AG04449 (cell line): Measurements from ENCODE around the gene VMO1.

Experiments used
- CTCF ChIA-PET: fragments of 350-600 bp; formaldehyde crosslinking; extraction: SDS; loops from one replicate; lab custom pipeline; 2021; ENCODE audit warnings: antibody characterized with exemption; lab: Yijun Ruan, JAX
- POLR2A ChIA-PET: fragments of 400-600, 350-600 bp; formaldehyde crosslinking; extraction: SDS; loops from one replicate; lab custom pipeline; 2020; ENCODE audit warnings: antibody characterized with exemption, inconsistent platforms; lab: Yijun Ruan, JAX
- DNase-seq: peaks from one replicate; pipeline ENCODE4 v3.0.0-alpha.2; 2010; ENCODE audit warnings: low read depth, low spot score
- H3K4me3 ChIP-seq: 2 replicates; pipeline ENCODE4 v1.5.1; 2011; ENCODE audit warnings: low read depth, mild to moderate bottlenecking, control low read depth, low read length
- TF ChIP-seq, protein P1 (sequence below): IDR thresholded peaks from one replicate; pipeline ENCODE4 v1.5.1; 2011; ENCODE audit warnings: mild to moderate bottlenecking, moderate library complexity, low read length, control low read depth, inconsistent platforms; ENCODE audit not compliant: insufficient read depth; ENCODE audit errors: missing control alignments

VMO1 gene

DNA sequence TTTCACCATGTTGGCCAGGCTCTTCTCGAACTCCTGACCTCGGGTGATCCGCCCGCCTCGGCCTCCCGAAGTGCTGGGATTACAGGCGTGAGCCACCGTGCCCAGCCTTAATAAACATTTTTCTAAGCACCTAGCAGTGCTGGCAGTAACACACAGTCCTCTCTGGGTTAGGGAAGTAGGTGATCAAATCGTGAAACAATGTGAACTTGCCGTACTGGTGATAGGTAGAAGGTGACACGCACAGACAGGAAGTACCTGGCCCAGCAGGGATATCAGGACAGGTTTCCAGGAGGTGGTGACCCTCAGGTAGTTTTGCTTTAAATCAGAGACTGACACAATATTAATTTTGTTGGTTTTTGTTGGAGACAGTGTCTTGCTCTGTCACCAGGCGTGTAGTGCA is 25.3 kb upstream of the VMO1 start:
- TF ChIP-seq, protein P1, sequence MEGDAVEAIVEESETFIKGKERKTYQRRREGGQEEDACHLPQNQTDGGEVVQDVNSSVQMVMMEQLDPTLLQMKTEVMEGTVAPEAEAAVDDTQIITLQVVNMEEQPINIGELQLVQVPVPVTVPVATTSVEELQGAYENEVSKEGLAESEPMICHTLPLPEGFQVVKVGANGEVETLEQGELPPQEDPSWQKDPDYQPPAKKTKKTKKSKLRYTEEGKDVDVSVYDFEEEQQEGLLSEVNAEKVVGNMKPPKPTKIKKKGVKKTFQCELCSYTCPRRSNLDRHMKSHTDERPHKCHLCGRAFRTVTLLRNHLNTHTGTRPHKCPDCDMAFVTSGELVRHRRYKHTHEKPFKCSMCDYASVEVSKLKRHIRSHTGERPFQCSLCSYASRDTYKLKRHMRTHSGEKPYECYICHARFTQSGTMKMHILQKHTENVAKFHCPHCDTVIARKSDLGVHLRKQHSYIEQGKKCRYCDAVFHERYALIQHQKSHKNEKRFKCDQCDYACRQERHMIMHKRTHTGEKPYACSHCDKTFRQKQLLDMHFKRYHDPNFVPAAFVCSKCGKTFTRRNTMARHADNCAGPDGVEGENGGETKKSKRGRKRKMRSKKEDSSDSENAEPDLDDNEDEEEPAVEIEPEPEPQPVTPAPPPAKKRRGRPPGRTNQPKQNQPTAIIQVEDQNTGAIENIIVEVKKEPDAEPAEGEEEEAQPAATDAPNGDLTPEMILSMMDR: no peak
- POLR2A ChIA-PET: interaction anchor here (0.7 kb wide), 1 partner anchor 15 kb away, joined by 4 read pairs; no protein-coding TSS in a partner anchor
- H3K4me3 ChIP-seq: no peak overlapping the region
- no peak for DNase-seq
- CTCF ChIA-PET: no interaction called here

DNA sequence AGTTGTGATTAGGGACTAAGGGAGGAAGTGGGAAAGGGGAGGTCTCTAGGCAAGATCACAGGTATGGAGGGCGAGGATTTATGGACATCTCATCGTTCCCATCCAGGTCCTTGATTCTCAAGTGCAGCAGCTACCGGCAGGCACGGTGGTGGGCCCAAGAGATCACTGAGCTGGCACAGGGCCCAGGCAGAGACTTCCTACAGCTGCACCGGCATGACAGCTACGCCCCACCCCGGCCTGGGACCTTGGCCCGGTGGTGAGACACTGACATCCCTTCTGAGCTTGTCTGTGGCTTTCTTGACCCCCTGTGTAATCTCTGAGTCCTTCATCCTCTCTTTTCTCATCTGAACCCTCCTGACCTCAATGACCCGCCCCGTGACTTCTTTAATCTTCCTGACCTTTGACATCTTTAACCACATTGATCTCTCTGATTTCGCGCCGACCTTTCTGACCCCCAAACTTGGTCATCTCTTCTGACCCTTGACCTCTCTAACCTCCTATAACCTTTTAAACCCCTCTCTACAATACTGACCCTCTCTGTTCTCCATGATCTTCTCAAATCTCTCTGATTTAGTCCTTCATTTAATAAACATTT is 24.6 kb upstream of the VMO1 start:
- POLR2A ChIA-PET: no interaction called here
- TF ChIP-seq, protein P1: no peak
- H3K4me3 ChIP-seq: no peak overlapping the region
- no peak for DNase-seq
- CTCF ChIA-PET: interaction anchor here (2.8 kb wide), 1 partner anchor 21 kb away, joined by 10 read pairs; the partner anchor contains the start of gene GLTPD2

DNA sequence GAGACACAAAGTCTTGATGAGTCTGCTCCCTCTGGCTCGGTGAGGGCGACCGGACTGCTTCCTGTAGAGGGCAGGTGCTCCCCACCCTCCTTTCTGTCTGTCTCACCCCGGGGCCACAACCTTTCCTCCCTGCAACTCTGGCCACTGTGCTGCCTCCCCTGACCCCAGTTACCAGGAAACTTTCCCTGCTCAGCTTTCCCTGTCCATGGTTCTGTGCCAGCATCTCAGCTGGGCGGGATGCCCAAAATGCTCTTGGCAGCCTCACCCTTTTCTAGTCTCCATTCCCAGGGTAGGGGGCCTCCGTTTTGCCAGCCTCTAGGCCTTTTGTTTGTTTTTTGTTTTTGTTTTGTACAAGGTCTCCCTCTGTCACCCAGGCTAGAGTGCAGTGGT is 22.2 kb upstream of the VMO1 start:
- ChIA-PET POLR2A (interaction anchor here (0.6 kb wide), 1 partner anchor 11 kb away, joined by 3 read pairs; no protein-coding TSS in a partner anchor), CTCF (interaction anchor here (1.2 to 2.8 kb wide), 2 partner anchors 9 to 19 kb away, joined by 4 to 10 read pairs; partner anchors contain the start of gene GLTPD2)
- peak overlapping the region; percentile 20; the same call in 1 of the 2 replicates for H3K4me3 ChIP-seq
- TF ChIP-seq, protein P1: no peak
- no peak for DNase-seq

DNA sequence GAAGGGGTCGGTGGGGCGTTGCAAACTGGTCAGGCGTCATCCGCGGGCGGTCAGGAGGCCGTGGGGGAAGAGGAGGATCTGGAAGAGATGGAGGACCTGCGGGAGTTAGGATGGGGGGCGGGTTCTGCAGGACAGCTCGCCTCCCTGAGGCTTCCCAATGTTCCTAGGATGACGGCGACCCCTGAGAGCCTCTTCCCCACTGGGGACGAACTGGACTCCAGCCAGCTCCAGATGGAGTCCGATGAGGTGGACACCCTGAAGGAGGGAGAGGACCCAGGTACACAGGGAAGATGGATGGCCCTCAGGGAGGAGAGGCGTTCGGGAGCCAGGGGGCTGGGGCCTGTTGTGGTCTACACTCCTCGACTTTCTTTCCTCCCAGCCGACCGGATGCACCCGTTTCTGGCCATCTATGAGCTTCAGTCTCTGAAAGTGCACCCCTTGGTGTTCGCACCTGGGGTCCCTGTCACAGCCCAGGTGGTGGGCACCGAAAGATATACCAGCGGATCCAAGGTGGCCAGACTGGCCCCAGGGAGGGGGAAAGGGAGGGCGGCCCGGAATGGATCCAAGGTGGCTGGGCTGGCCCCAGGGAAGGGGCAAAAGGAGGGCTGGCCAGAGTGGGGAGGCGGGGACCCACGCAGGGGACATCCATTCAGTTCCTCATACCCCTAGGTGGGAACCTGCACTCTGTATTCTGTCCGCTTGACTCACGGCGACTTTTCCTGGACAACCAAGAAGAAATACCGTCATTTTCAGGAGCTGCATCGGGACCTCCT is 21.6 kb upstream of the VMO1 start:
- ChIA-PET CTCF (interaction anchor here (0.7 to 3.3 kb wide), 6 partner anchors 8 to 98 kb away, joined by 3 to 28 read pairs (median 4); partner anchors contain the start of genes GLTPD2 and PSMB6), POLR2A (interaction anchor here (1.5 kb wide), 1 partner anchor 11 kb away, joined by 3 read pairs; no protein-coding TSS in a partner anchor)
- DNase-seq: no peak
- TF ChIP-seq, protein P1: no peak
- peak overlapping the region; percentile 72 for H3K4me3 ChIP-seq

DNA sequence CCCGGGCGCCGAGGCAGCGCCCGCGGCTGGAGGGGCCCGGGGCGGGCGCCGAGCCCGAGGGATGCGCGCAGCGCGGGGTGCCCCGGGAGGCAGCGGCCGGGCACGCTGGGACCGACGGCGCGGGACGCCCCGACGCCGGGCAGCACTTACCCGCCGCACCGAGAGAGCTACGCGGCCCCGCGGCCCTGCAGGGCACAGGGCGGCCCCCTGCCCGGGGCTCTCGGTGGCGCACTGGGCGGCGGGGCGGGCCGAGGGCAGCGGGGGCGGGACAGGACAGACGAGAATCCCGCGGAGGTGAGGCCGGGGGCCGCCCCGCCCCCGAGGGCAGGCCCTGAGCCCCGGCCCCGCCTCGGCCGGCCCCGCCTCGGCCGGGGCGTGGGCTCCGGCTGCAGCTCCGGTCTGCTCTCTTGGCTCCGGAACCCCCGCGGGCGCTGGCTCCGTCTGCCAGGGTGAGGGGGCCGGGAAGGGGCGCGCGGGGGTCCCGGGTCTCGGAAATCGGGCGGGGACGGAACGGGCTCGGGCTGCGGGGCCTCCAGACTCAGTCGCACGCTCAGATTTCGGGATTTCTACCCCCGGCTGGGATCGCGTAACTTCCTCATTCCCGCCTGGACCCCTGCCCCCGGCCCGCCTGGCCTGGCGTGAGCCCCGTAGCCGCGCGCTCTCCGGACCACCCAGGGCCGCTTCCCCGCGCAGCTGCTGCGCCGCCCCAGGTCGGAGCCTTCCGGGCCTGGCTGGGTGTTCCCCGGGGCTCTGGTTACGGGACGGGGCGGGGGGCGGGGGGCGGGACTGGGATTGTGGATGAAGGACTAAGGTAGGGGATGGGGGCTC is 20.8 kb upstream of the VMO1 start, which contains the start of gene PLD2:
PLD2 (plus strand) TSS at position 376 of the 828 bp plus-strand sequence. CDS start 621 bp downstream, outside the sequence.
- TF ChIP-seq, protein P1: no peak
- H3K4me3 ChIP-seq: peak within 1 kb of the TSS; percentile 72
- DNase-seq: no peak
- POLR2A ChIA-PET: interaction anchor here (0.8 to 1.5 kb wide), 3 partner anchors 11 to 17 kb away, joined by 3 to 19 read pairs (median 6); partner anchors contain the start of gene PSMB6
- CTCF ChIA-PET: interaction anchor here (0.7 to 3.3 kb wide), 6 partner anchors 11 to 241 kb away, joined by 3 to 28 read pairs (median 3); partner anchors contain the start of genes GLTPD2 and PSMB6
